ENCODE measurements around the gene CBX8.

Gene CBX8

GRCh38 chr17:79830763-79831264 lies 33.9 kb upstream of the CBX8 start:
- ChIA-PET POLR2A (interaction anchor here (0.9 to 4.3 kb wide), 2 partner anchors 9 to 14 kb away, joined by 3 to 25 read pairs; partner anchors contain the start of gene CBX4), CTCF (no interaction called here)
- TF ChIP-seq FOXA1 (IDR thresholded peaks at IDR 0.05) (no peak), CTBP1 (IDR thresholded peaks at IDR 0.05; ENCODE audit: borderline replicate concordance) (no peak), FOXM1 (IDR thresholded peaks at IDR 0.05; ENCODE audit: borderline replicate concordance) (no peak), HDGF (IDR thresholded peaks at IDR 0.05; ENCODE audit: borderline replicate concordance) (no peak), SUZ12 (IDR thresholded peaks at IDR 0.05) (no peak), ZNF384 (IDR thresholded peaks at IDR 0.05) (no peak), PKNOX1 (IDR thresholded peaks at IDR 0.05) (no peak), LEF1 (IDR thresholded peaks at IDR 0.05; ENCODE audit: borderline replicate concordance) (no peak)
- no peak for DNase-seq (ENCODE audit: extremely low spot score)

GRCh38 chr17:79830303-79830702 lies 33.4 kb upstream of the CBX8 start:
- POLR2A ChIA-PET = interaction anchor here (0.9 to 4.3 kb wide), 2 partner anchors 9 to 15 kb away, joined by 3 to 25 read pairs; partner anchors contain the start of gene CBX4
- DNase-seq (ENCODE audit: extremely low spot score) = no peak
- no peak for TF ChIP-seq ZNF384 (IDR thresholded peaks at IDR 0.05)
- no peak for TF ChIP-seq FOXM1 (IDR thresholded peaks at IDR 0.05; ENCODE audit: borderline replicate concordance)
- no peak for TF ChIP-seq PKNOX1 (IDR thresholded peaks at IDR 0.05)
- no peak for TF ChIP-seq ELF4 (IDR thresholded peaks at IDR 0.05)
- TF ChIP-seq CTBP1 (IDR thresholded peaks at IDR 0.05; ENCODE audit: borderline replicate concordance) = no peak
- TF ChIP-seq HDGF (IDR thresholded peaks at IDR 0.05; ENCODE audit: borderline replicate concordance) = no peak
- no peak for TF ChIP-seq FOXK2 (IDR thresholded peaks at IDR 0.05)
- no peak for TF ChIP-seq LEF1 (IDR thresholded peaks at IDR 0.05; ENCODE audit: borderline replicate concordance)
- no peak for TF ChIP-seq SUZ12 (IDR thresholded peaks at IDR 0.05)
- no peak for TF ChIP-seq L3MBTL2 (conservative IDR thresholded peaks at IDR 0.05)
- TF ChIP-seq ARNT (IDR thresholded peaks at IDR 0.05) = no peak
- TF ChIP-seq BHLHE40 (IDR thresholded peaks at IDR 0.05; ENCODE audit: borderline replicate concordance) = no peak
- no peak for TF ChIP-seq SP1 (IDR thresholded peaks at IDR 0.05)
- TF ChIP-seq FOXA1 (IDR thresholded peaks at IDR 0.05) = no peak
- no peak for TF ChIP-seq NFRKB (IDR thresholded peaks at IDR 0.05)
- TF ChIP-seq TARDBP (IDR thresholded peaks at IDR 0.05) = no peak
- CTCF ChIA-PET = interaction anchor here (1.0 kb wide), 1 partner anchor 22 kb away, joined by 3 read pairs; no protein-coding TSS in a partner anchor

- TF ChIP-seq CTBP1 (IDR thresholded peaks at IDR 0.05; ENCODE audit: borderline replicate concordance) (no peak), ZNF384 (IDR thresholded peaks at IDR 0.05) (no peak), L3MBTL2 (conservative IDR thresholded peaks at IDR 0.05) (no peak), PKNOX1 (IDR thresholded peaks at IDR 0.05) (no peak), NFRKB (IDR thresholded peaks at IDR 0.05) (no peak), ARNT (IDR thresholded peaks at IDR 0.05) (no peak)
- POLR2A ChIA-PET = interaction anchor here (1.0 to 4.3 kb wide), 2 partner anchors 10 to 19 kb away, joined by 3 to 25 read pairs; partner anchors contain the start of gene CBX4
- no peak for DNase-seq (ENCODE audit: extremely low spot score)
- CTCF ChIA-PET = interaction anchor here (1.0 kb wide), 1 partner anchor 21 kb away, joined by 3 read pairs; no protein-coding TSS in a partner anchor
Measured at GRCh38 chr17:79829457-79829856, 32.6 kb upstream of the CBX8 start.

DNA sequence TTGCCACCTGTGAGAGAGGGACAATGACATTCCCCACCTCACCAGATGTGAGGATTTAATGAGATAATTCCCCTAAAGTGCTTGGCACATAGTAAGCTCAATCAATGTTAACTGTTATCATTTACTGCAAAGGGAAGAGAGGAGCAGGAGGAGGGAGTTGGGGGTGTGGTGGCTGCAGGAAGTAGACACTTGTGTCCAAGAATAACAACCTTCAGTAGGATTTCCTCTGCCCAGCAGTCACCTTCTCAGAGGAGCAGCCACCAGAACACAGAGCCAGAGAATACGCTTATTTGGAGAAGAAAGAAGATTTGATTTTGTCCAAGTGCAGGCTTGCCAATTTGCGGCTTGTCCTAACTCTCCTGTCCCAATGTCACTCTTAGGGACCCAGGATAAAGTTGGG lies 32.1 kb upstream of the CBX8 start:
- TF ChIP-seq SP1 (IDR thresholded peaks at IDR 0.05) = no peak
- TF ChIP-seq CTBP1 (IDR thresholded peaks at IDR 0.05; ENCODE audit: borderline replicate concordance) = no peak
- no peak for TF ChIP-seq BHLHE40 (IDR thresholded peaks at IDR 0.05; ENCODE audit: borderline replicate concordance)
- no peak for TF ChIP-seq TARDBP (IDR thresholded peaks at IDR 0.05)
- no peak for TF ChIP-seq FOXA1 (IDR thresholded peaks at IDR 0.05)
- no peak for TF ChIP-seq ELF4 (IDR thresholded peaks at IDR 0.05)
- no peak for TF ChIP-seq LEF1 (IDR thresholded peaks at IDR 0.05; ENCODE audit: borderline replicate concordance)
- no peak for TF ChIP-seq L3MBTL2 (conservative IDR thresholded peaks at IDR 0.05)
- TF ChIP-seq PKNOX1 (IDR thresholded peaks at IDR 0.05) = no peak
- TF ChIP-seq HDGF (IDR thresholded peaks at IDR 0.05; ENCODE audit: borderline replicate concordance) = no peak
- TF ChIP-seq ARNT (IDR thresholded peaks at IDR 0.05) = no peak
- no peak for TF ChIP-seq ZNF384 (IDR thresholded peaks at IDR 0.05)
- no peak for TF ChIP-seq FOXM1 (IDR thresholded peaks at IDR 0.05; ENCODE audit: borderline replicate concordance)
- no peak for DNase-seq (ENCODE audit: extremely low spot score)
- ChIA-PET POLR2A (interaction anchor here (0.8 to 4.3 kb wide), 4 partner anchors 11 to 19 kb away, joined by 3 to 25 read pairs (median 3); partner anchors contain the start of gene CBX4), CTCF (interaction anchor here (0.6 to 1.2 kb wide), 3 partner anchors 9 to 11 kb away, joined by 3 read pairs; partner anchors contain the start of gene CBX4)

- no peak for DNase-seq (ENCODE audit: extremely low spot score)
- POLR2A ChIA-PET = interaction anchor here (2.3 to 4.3 kb wide), 2 partner anchors 12 to 13 kb away, joined by 12 to 25 read pairs; partner anchors contain the start of gene CBX4
- CTCF ChIA-PET = interaction anchor here (0.7 kb wide), 1 partner anchor 39 kb away, joined by 3 read pairs; no protein-coding TSS in a partner anchor
- TF ChIP-seq NFRKB (IDR thresholded peaks at IDR 0.05) (no peak), SP1 (IDR thresholded peaks at IDR 0.05) (no peak), LEF1 (IDR thresholded peaks at IDR 0.05; ENCODE audit: borderline replicate concordance) (no peak), L3MBTL2 (conservative IDR thresholded peaks at IDR 0.05) (no peak), BHLHE40 (IDR thresholded peaks at IDR 0.05; ENCODE audit: borderline replicate concordance) (no peak), FOXA1 (IDR thresholded peaks at IDR 0.05) (no peak), HDGF (IDR thresholded peaks at IDR 0.05; ENCODE audit: borderline replicate concordance) (no peak), SUZ12 (IDR thresholded peaks at IDR 0.05) (no peak), ZNF384 (IDR thresholded peaks at IDR 0.05) (no peak), PKNOX1 (IDR thresholded peaks at IDR 0.05) (no peak), CTBP1 (IDR thresholded peaks at IDR 0.05; ENCODE audit: borderline replicate concordance) (no peak), FOXM1 (IDR thresholded peaks at IDR 0.05; ENCODE audit: borderline replicate concordance) (no peak), ELF4 (IDR thresholded peaks at IDR 0.05) (no peak), ARNT (IDR thresholded peaks at IDR 0.05) (no peak)
Measured at GRCh38 chr17:79826841-79827578, 30.1 kb upstream of the CBX8 start.
